ENCODE measurements around the gene LGALS7B.
"Not testable (repeated sequence)": the region's sequence is repeated elsewhere in the genome, so short reads cannot be mapped to it uniquely, and the experiment has no call there.

Gene LGALS7B

GRCh38 chr19:38809592-38810252, 20.7 kb downstream of the LGALS7B start:
- no peak for TF ChIP-seq CTCF (IDR thresholded peaks at IDR 0.05; ENCODE audit: poor library complexity, severe bottlenecking)
- Histone ChIP-seq H3K27me3 (ENCODE audit: insufficient read depth, poor library complexity, severe bottlenecking) (no peaks in the 10 kb centered on the region), H3K4me1 (ENCODE audit: insufficient read depth, poor library complexity, severe bottlenecking) (peaks cover 9% of the 10 kb centered on the region), H3K4me3 (ENCODE audit: severe bottlenecking) (no peak overlapping the region), H3K36me3 (ENCODE audit: low read depth) (no peaks in the 10 kb centered on the region), H3K9me3 (ENCODE audit: severe bottlenecking) (no peaks in the 10 kb centered on the region), H3K27ac (ENCODE audit: poor library complexity, severe bottlenecking) (no peak overlapping the region)
- ATAC-seq (ENCODE audit: low read depth) = no peak
- DNase-seq (ENCODE audit: low spot score) = no peak

- no peak for DNase-seq (ENCODE audit: low spot score)
- Histone ChIP-seq H3K27me3 (ENCODE audit: insufficient read depth, poor library complexity, severe bottlenecking) (no peaks in the 10 kb centered on the region), H3K9me3 (ENCODE audit: severe bottlenecking) (no peaks in the 10 kb centered on the region), H3K27ac (ENCODE audit: poor library complexity, severe bottlenecking) (no peak overlapping the region), H3K36me3 (ENCODE audit: low read depth) (peaks cover 7% of the 10 kb centered on the region), H3K4me1 (ENCODE audit: insufficient read depth, poor library complexity, severe bottlenecking) (peaks cover 5% of the 10 kb centered on the region), H3K4me3 (ENCODE audit: severe bottlenecking) (no peak overlapping the region)
- TF ChIP-seq CTCF (IDR thresholded peaks at IDR 0.05; ENCODE audit: poor library complexity, severe bottlenecking) = no peak
- ATAC-seq (ENCODE audit: low read depth) = no peak
Observed at GRCh38 chr19:38812009-38812840, 23.2 kb downstream of the LGALS7B start.

- H3K36me3 ChIP-seq (ENCODE audit: low read depth) = peaks cover 7% of the 10 kb centered on the region
- H3K4me3 ChIP-seq (ENCODE audit: severe bottlenecking) = no peak within 1 kb of the TSS
- H3K9me3 ChIP-seq (ENCODE audit: severe bottlenecking) = no peaks in the 10 kb centered on the region
- ATAC-seq (ENCODE audit: low read depth) = no peak
- no peaks in the 10 kb centered on the region for H3K27me3 ChIP-seq (ENCODE audit: insufficient read depth, poor library complexity, severe bottlenecking)
- DNase-seq (ENCODE audit: low spot score) = no peak
- no peak within 1 kb of the TSS for H3K27ac ChIP-seq (ENCODE audit: poor library complexity, severe bottlenecking)
- TF ChIP-seq CTCF (IDR thresholded peaks at IDR 0.05; ENCODE audit: poor library complexity, severe bottlenecking) = no peak
- H3K4me1 ChIP-seq (ENCODE audit: insufficient read depth, poor library complexity, severe bottlenecking) = peaks cover 3% of the 10 kb centered on the region
Observed at GRCh38 chr19:38812841-38813320, 23.9 kb downstream of the LGALS7B start, which contains the start of gene LGALS4. TSS of gene LGALS4 (minus strand) at chr19:38812945. CDS start at chr19:38812886, 59 bp downstream.

GRCh38 chr19:38813323-38813722, 24.3 kb downstream of the LGALS7B start:
- TF ChIP-seq CTCF (IDR thresholded peaks at IDR 0.05; ENCODE audit: poor library complexity, severe bottlenecking) = no peak
- no peak for ATAC-seq (ENCODE audit: low read depth)

GRCh38 chr19:38813932-38814331, 24.9 kb downstream of the LGALS7B start:
- peaks cover 11% of the 10 kb centered on the region for H3K36me3 ChIP-seq (ENCODE audit: low read depth)
- not testable (repeated sequence) for DNase-seq (ENCODE audit: low spot score); H3K4me1 ChIP-seq (ENCODE audit: insufficient read depth, poor library complexity, severe bottlenecking); H3K27me3 ChIP-seq (ENCODE audit: insufficient read depth, poor library complexity, severe bottlenecking); H3K9me3 ChIP-seq (ENCODE audit: severe bottlenecking); H3K27ac ChIP-seq (ENCODE audit: poor library complexity, severe bottlenecking); H3K4me3 ChIP-seq (ENCODE audit: severe bottlenecking); ATAC-seq (ENCODE audit: low read depth)

More at GRCh38 chr19:38813323-38813722, 24.3 kb downstream of the LGALS7B start:
- DNase-seq (ENCODE audit: low spot score) = no peak
- no peaks in the 10 kb centered on the region for H3K27me3 ChIP-seq (ENCODE audit: insufficient read depth, poor library complexity, severe bottlenecking)
- H3K27ac ChIP-seq (ENCODE audit: poor library complexity, severe bottlenecking) = no peak overlapping the region
- H3K9me3 ChIP-seq (ENCODE audit: severe bottlenecking) = no peaks in the 10 kb centered on the region
- no peaks in the 10 kb centered on the region for H3K4me1 ChIP-seq (ENCODE audit: insufficient read depth, poor library complexity, severe bottlenecking)
- H3K36me3 ChIP-seq (ENCODE audit: low read depth) = peaks cover 11% of the 10 kb centered on the region
- no peak overlapping the region for H3K4me3 ChIP-seq (ENCODE audit: severe bottlenecking)
